Heart right ventricle (tissue), 16 donors: ENCODE data around the gene LBP. TPM values are rescaled to one million over a fixed set of nuclear protein-coding genes. Genes with fewer than 3 reads are reported as not detected.

Experiments
- ATAC-seq, 8 donors: fragments of 200-7000 bp; cut with Tn5 transposase; one replicate each; pipeline ENCODE4 v1.9.1; 2020; ENCODE audit warnings: mild to moderate bottlenecking in 8 of 8, moderate library complexity in 8 of 8, moderate number of reproducible peaks in 1 of 8
- DNase-seq, 2 donors: peaks; one replicate each; pipeline ENCODE4 v3.0.0-alpha.2; 2020
- H3K27ac ChIP-seq, 10 donors: fragments of 200-600 bp; sonication (generic) in 2 of 10; one replicate each; pipeline versions ENCODE4 v1.5.0 to v1.8.0; 2020 to 2022; ENCODE audit warnings: mild to moderate bottlenecking in 3 of 10
- H3K27me3 ChIP-seq, 7 donors: fragments of 200-600 bp; one replicate each; pipeline ENCODE4 v1.8.0; 2021 to 2022; ENCODE audit warnings: mild to moderate bottlenecking in 2 of 7
- H3K36me3 ChIP-seq, 9 donors: fragments of 200-600 bp; sonication (generic) in 1 of 9; one replicate each; pipeline versions ENCODE4 v1.5.0 to v1.8.0; 2020 to 2022; ENCODE audit warnings: mild to moderate bottlenecking in 2 of 9
- H3K4me1 ChIP-seq, 9 donors: fragments of 200-600 bp; sonication (generic) in 1 of 9; one replicate each; pipeline versions ENCODE4 v1.5.0 to v1.8.0; 2020 to 2022; ENCODE audit warnings: mild to moderate bottlenecking in 4 of 9
- H3K4me3 ChIP-seq, 10 donors: fragments of 200-600 bp; sonication (generic) in 2 of 10; one replicate each; pipeline versions ENCODE4 v1.5.0 to v1.8.0; 2020 to 2022; ENCODE audit warnings: mild to moderate bottlenecking in 7 of 10, moderate library complexity in 2 of 10
- H3K9me3 ChIP-seq, 11 donors: fragments of 200-600 bp in 10 of 11; sonication (generic) in 2 of 11; one replicate each; pipeline versions ENCODE4 v1.5.0 to v1.8.0; 2013 to 2022; ENCODE audit warnings: mild to moderate bottlenecking in 2 of 11, control low read depth in 1 of 11, moderate library complexity in 1 of 11
- CTCF ChIP-seq, 9 donors: fragments of 200-600 bp; sonication (generic) in 2 of 9; IDR thresholded peaks; one replicate each; pipeline versions ENCODE4 v1.5.0 to v1.8.0; 2021 to 2022; ENCODE audit warnings: antibody characterized with exemption in 9 of 9, mild to moderate bottlenecking in 5 of 9, moderate library complexity in 1 of 9
- WGBS, 2 donors: extraction: QIAGEN DNeasy Blood & Tissue Kit; methylation state at CpG; one replicate each; pipeline ENCODE4 v1.1.7; 2013; ENCODE audit warnings: inconsistent platforms in 1 of 2; 5-methylcytosine and 5-hydroxymethylcytosine counted together
- intact Hi-C, 10 donors: fragments of 100-400 bp; cut with DNase I; formaldehyde crosslinking; loops; one replicate each; pipeline versions ENCODE4 v1.11.1 to v1.14.2; 2022
- polyA plus RNA-seq, 2 donors: library from polyadenylated mRNA; stranded (reverse); fragments of 200-250 nt; gene quantifications; one replicate each; pipeline ENCODE4 v1.2.3, GENCODE V29; 2013
- total RNA-seq, 10 donors: library from RNA; stranded (reverse); fragmentation: NEBNext Ultra II Directional in 3 of 10; extraction: Animal tissue kit (Norgen Biotek cat#: 25700) in 3 of 10; gene quantifications; one replicate each; pipeline versions ENCODE4 v1.2.1 to v1.2.4, GENCODE V29; 2021 to 2023
- donor health status: Arrhythmogenic right ventricular cardiomyopathy.
- donor health status: ischemic (EF 13 %, LVEDD 7.1; RV severe dilation, severe dysfunction).
- donor health status: healthy with polysubstance abuse.
- donor health status: DM: no; HTN: yes; CAD: no.
- donor health status: DM: no; HTN: no; CAD: no.
- donor health status: ischemic (EF 25% LVEDD 6.9; RV normal size, moderate dysfunction).
- donor health status: ischemic (EF 25% LVEDD 5.7; RV mildly dilated, moderate dysfunction).
- donor health status: healthy.
- donor health status: DM: yes; HTN: yes; CAD: no.
- donor health status: Ischemic cardiomyopathy.
- donor health status: ischemic (EF 35%, LVEDD 5.7; RV mildly dilated, moderate dysfunction).
- donor health status: nonischemic (EF 11% LVEDD 7.7; RV severe dilation, severe dysfunction).
- donor health status: DM: yes; HTN: yes; CAD: no.
- donor health status: PGD.
- donor health status: ischemic (EF 29% LVEDD 5.4; RV normal size, mild dysfunction).
- donor health status: nonischemic (EF 23%, LVEDD 6.1; RV moderate dilation, normal function).

The LBP gene
- total and polyA plus RNA-seq, 12 donors, result 0.17 to 3.5 (median 0.33) TPM; not detected in 5

- ATAC-seq (no peak), DNase-seq (no peak)
- WGBS, 2 donors, result 41 to 55% methylated on average over 7 of the region's 7 CpGs
- no peaks in the 10 kb centered on the region for H3K27me3 ChIP-seq
- no peak overlapping the region for H3K27ac ChIP-seq
- TF ChIP-seq CTCF (IDR thresholded peaks at IDR 0.05), result no peak
- H3K4me1 ChIP-seq, result peaks cover 0 to 13% (median 0%) of the 10 kb centered on the region in 9 donors
- H3K4me3 ChIP-seq, result no peak overlapping the region
- no peaks in the 10 kb centered on the region for H3K36me3 ChIP-seq
- no peaks in the 10 kb centered on the region for H3K9me3 ChIP-seq
- intact Hi-C loops, result no loop called here
Measured at GRCh38 chr20:38353316-38353715, 7.0 kb downstream of the LBP start.

GRCh38 chr20:38354227-38354626, 7.9 kb downstream of the LBP start:
- no peak overlapping the region for H3K4me3 ChIP-seq
- no peak overlapping the region for H3K27ac ChIP-seq
- H3K27me3 ChIP-seq, result no peaks in the 10 kb centered on the region
- no peaks in the 10 kb centered on the region for H3K36me3 ChIP-seq
- H3K4me1 ChIP-seq, result peaks cover 0 to 13% (median 0%) of the 10 kb centered on the region in 9 donors
- ATAC-seq (no peak), DNase-seq (no peak)
- intact Hi-C loops, result no loop called here
- H3K9me3 ChIP-seq, result no peaks in the 10 kb centered on the region
- TF ChIP-seq CTCF (IDR thresholded peaks at IDR 0.05), result no peak
- WGBS, 2 donors, result 92 to 94% methylated on average over 10 of the region's 10 CpGs

GRCh38 chr20:38355161-38356012, 9.1 kb downstream of the LBP start:
- WGBS, 2 donors, result 83 to 86% methylated on average over 18 of the region's 18 CpGs
- peaks cover 0 to 13% (median 0%) of the 10 kb centered on the region in 9 donors for H3K4me1 ChIP-seq
- ATAC-seq, result peak in 2 of 8 donors; percentile 21 to 51
- H3K4me3 ChIP-seq, result no peak overlapping the region
- intact Hi-C loops, result no loop called here
- no peaks in the 10 kb centered on the region for H3K27me3 ChIP-seq
- no peak for DNase-seq
- no peaks in the 10 kb centered on the region for H3K36me3 ChIP-seq
- no peaks in the 10 kb centered on the region for H3K9me3 ChIP-seq
- no peak for TF ChIP-seq CTCF (IDR thresholded peaks at IDR 0.05)
- H3K27ac ChIP-seq, result no peak overlapping the region

- WGBS, 2 donors, result 81 to 90% methylated on average over 7 of the region's 7 CpGs
- no peak overlapping the region for H3K4me3 ChIP-seq
- TF ChIP-seq CTCF (IDR thresholded peaks at IDR 0.05), result no peak
- H3K9me3 ChIP-seq, result no peaks in the 10 kb centered on the region
- no peaks in the 10 kb centered on the region for H3K36me3 ChIP-seq
- H3K27ac ChIP-seq, result no peak overlapping the region
- DNase-seq (no peak), ATAC-seq (no peak)
- no peaks in the 10 kb centered on the region for H3K27me3 ChIP-seq
- intact Hi-C loops, result no loop called here
- H3K4me1 ChIP-seq, result peaks cover 0 to 13% (median 0%) of the 10 kb centered on the region in 9 donors
Measured at GRCh38 chr20:38357653-38358207, 11.4 kb downstream of the LBP start.
